CD14-positive monocyte (primary cell): ENCODE measurements around the gene NPL. TPM values are rescaled to one million over a fixed set of nuclear protein-coding genes. Genes with fewer than 3 reads are reported as not detected.

Experiments used
- DNase-seq, 3 donors: peaks; one replicate each; pipeline ENCODE4 v3.0.0-alpha.2; 2011 to 2022
- H2AFZ ChIP-seq: 2 replicates; pipeline ENCODE4 v1.6.0; 2012; ENCODE audit warnings: mild to moderate bottlenecking, low read depth, low read length, inconsistent platforms; ENCODE audit not compliant: insufficient read depth, poor library complexity, severe bottlenecking
- H3K27ac ChIP-seq, 2 donors: 1 replicate in 1 of 2; 2 replicates in 1 of 2; pipeline ENCODE4 v1.5.1; 2012 to 2013; ENCODE audit warnings: low read length in 2 of 2, control low read depth in 1 of 2, inconsistent platforms in 1 of 2, low read depth in 1 of 2, mild to moderate bottlenecking in 1 of 2
- H3K27me3 ChIP-seq, 2 donors: one replicate each; pipeline versions ENCODE4 v1.6.0 to v1.6.1; 2011 to 2013; ENCODE audit warnings: low read length in 2 of 2; ENCODE audit not compliant: control insufficient read depth in 2 of 2, insufficient read depth in 2 of 2
- H3K36me3 ChIP-seq, 2 donors: replicated peaks in 1 of 2; 1 replicate in 1 of 2; 2 replicates in 1 of 2; pipeline versions ENCODE4 v1.5.1 to v1.6.1; 2012 to 2013; ENCODE audit warnings: low read length in 2 of 2, control low read depth in 1 of 2, inconsistent platforms in 1 of 2, mild to moderate bottlenecking in 1 of 2; ENCODE audit not compliant: insufficient read depth in 2 of 2, control insufficient read depth in 1 of 2
- H3K4me1 ChIP-seq, 2 donors: 1 replicate in 1 of 2; 2 replicates in 1 of 2; pipeline versions ENCODE4 v1.5.1 to v1.6.1; 2012 to 2013; ENCODE audit warnings: low read length in 2 of 2, control low read depth in 1 of 2, inconsistent platforms in 1 of 2, mild to moderate bottlenecking in 1 of 2, moderate library complexity in 1 of 2; ENCODE audit not compliant: insufficient read depth in 2 of 2, control insufficient read depth in 1 of 2
- H3K4me2 ChIP-seq: replicated peaks from 2 replicates; pipeline ENCODE3; 2012; ENCODE audit warnings: low read length, moderate library complexity, mild to moderate bottlenecking; ENCODE audit not compliant: poor library complexity, severe bottlenecking; ENCODE audit errors: extremely low read depth
- H3K4me3 ChIP-seq, 3 experiments: fragments of 200-600 bp in 1 of 3; sonication (generic) in 1 of 3; replicated peaks in 1 of 3; 1 replicate in 2 of 3; 2 replicates in 1 of 3; pipeline ENCODE4 v1.5.1; 2011 to 2013; ENCODE audit warnings: low read length in 3 of 3, mild to moderate bottlenecking in 3 of 3, control low read depth in 2 of 3, low read depth in 2 of 3, inconsistent platforms in 1 of 3, moderate library complexity in 1 of 3
- H3K79me2 ChIP-seq: 2 replicates; pipeline ENCODE4 v1.6.0; 2012; ENCODE audit warnings: mild to moderate bottlenecking, control low read depth, inconsistent platforms, low read length, moderate library complexity; ENCODE audit not compliant: insufficient read depth
- H3K9ac ChIP-seq: 2 replicates; pipeline ENCODE4 v1.6.0; 2017; ENCODE audit warnings: low read length, mild to moderate bottlenecking; ENCODE audit not compliant: insufficient read depth, poor library complexity, severe bottlenecking
- H3K9me3 ChIP-seq, 2 donors: replicated peaks in 1 of 2; 1 replicate in 1 of 2; 2 replicates in 1 of 2; pipeline versions ENCODE4 v1.5.1 to v1.6.1; 2012 to 2013; ENCODE audit warnings: low read length in 2 of 2, control low read depth in 1 of 2; ENCODE audit not compliant: control insufficient read depth in 1 of 2, insufficient read depth in 1 of 2
- H4K20me1 ChIP-seq: 2 replicates; pipeline ENCODE4 v1.6.0; 2012; ENCODE audit warnings: mild to moderate bottlenecking, low read length, control low read depth, moderate library complexity; ENCODE audit not compliant: insufficient read depth
- H3K27ac Mint-ChIP-seq, 7 donors: one replicate each; pipeline ENCODE4 v1.8.0; 2020; ENCODE audit warnings: mild to moderate bottlenecking in 7 of 7, mixed read lengths in 7 of 7, moderate library complexity in 6 of 7, inconsistent platforms in 2 of 7
- H3K27me3 Mint-ChIP-seq, 3 donors: one replicate each; pipeline ENCODE4 v1.8.0; 2021 to 2022; ENCODE audit warnings: low read depth in 3 of 3, mild to moderate bottlenecking in 3 of 3, mixed read lengths in 3 of 3, moderate library complexity in 3 of 3, inconsistent platforms in 1 of 3
- H3K36me3 Mint-ChIP-seq, 2 donors: one replicate each; pipeline ENCODE4 v1.8.0; 2020; ENCODE audit warnings: mixed read lengths in 2 of 2, inconsistent platforms in 1 of 2, mild to moderate bottlenecking in 1 of 2
- H3K4me1 Mint-ChIP-seq: one replicate; pipeline ENCODE4 v1.8.0; 2020; ENCODE audit warnings: mild to moderate bottlenecking, mixed read lengths
- H3K4me3 Mint-ChIP-seq, 2 donors: one replicate each; pipeline ENCODE4 v1.8.0; 2020; ENCODE audit warnings: mild to moderate bottlenecking in 2 of 2, mixed read lengths in 2 of 2, moderate library complexity in 1 of 2
- H3K9me3 Mint-ChIP-seq, 7 donors: one replicate each; pipeline ENCODE4 v1.8.0; 2020 to 2022; ENCODE audit warnings: mixed read lengths in 7 of 7, mild to moderate bottlenecking in 6 of 7, moderate library complexity in 6 of 7, inconsistent platforms in 2 of 7
- CTCF ChIP-seq: fragments of 200-600 bp; IDR thresholded peaks from one replicate; pipeline ENCODE4 v1.8.0; 2022; ENCODE audit warnings: antibody characterized with exemption, mild to moderate bottlenecking
- WGBS: methylation state at CpG from one replicate; pipeline ENCODE4 v1.1.5; 2013; ENCODE audit warnings: missing lambda C conversion rate; ENCODE audit not compliant: insufficient coverage; 5-methylcytosine and 5-hydroxymethylcytosine counted together
- intact Hi-C, 2 donors: fragments of 100-400 bp; cut with micrococcal nuclease; formaldehyde crosslinking; loops; one replicate each; pipeline versions ENCODE4 v1.15.0 to v1.15.1; 2023
- polyA plus RNA-seq, 3 donors: library from polyadenylated mRNA; depleted of rRNA in 1 of 3; unstranded in 2 of 3; stranded (reverse) in 1 of 3; fragments of 300-500 nt in 2 of 3; fragments of >200 nt in 1 of 3; fragmentation: Illumina TruSeq in 2 of 3; gene quantifications; 1 replicate in 2 of 3; 2 replicates in 1 of 3; pipeline ENCODE4 v1.2.3, GENCODE V29; 2012 to 2021

Gene NPL
- polyA plus RNA-seq, 3 donors, result 56.6 to 127 (median 127) TPM

- peak; percentile 52 for TF ChIP-seq CTCF
- intact Hi-C loops, result loop anchor here (5.0 to 10.0 kb wide), 4 partner anchors 180 to 697 kb away; partner anchors contain the start of genes GLUL (in 1 of the 2) and RGS16 (in 1 of the 2)
Observed at GRCh38 chr1:182781841-182782586, 7.6 kb upstream of the NPL start.

GRCh38 chr1:182782587-182782913, 7.0 kb upstream of the NPL start:
- Histone ChIP-seq H2AFZ (no peak overlapping the region), H3K27me3 (no peaks in the 10 kb centered on the region), H3K9me3 (no peaks in the 10 kb centered on the region), H3K27ac (no peak overlapping the region), H3K4me2 (no peak overlapping the region), H3K79me2 (no peaks in the 10 kb centered on the region), H3K4me1 (no peaks in the 10 kb centered on the region), H3K36me3 (no peaks in the 10 kb centered on the region), H3K9ac (no peak overlapping the region), H3K4me3 (no peak overlapping the region), H4K20me1 (no peaks in the 10 kb centered on the region)
- peak; percentile 23 for TF ChIP-seq CTCF
- H3K27me3 Mint-ChIP-seq, result peaks cover 1 to 8% (median 2%) of the 10 kb centered on the region in 3 donors
- DNase-seq, result no peak
- peaks cover 17% of the 10 kb centered on the region for H3K4me1 Mint-ChIP-seq
- H3K27ac Mint-ChIP-seq, result peak overlapping the region in 1 of 7 donors; percentile 28
- intact Hi-C loops, result loop anchor here (5.0 to 10.0 kb wide), 4 partner anchors 180 to 698 kb away; partner anchors contain the start of genes GLUL (in 1 of the 2) and RGS16 (in 1 of the 2)
- H3K4me3 Mint-ChIP-seq, result no peak overlapping the region
- H3K36me3 Mint-ChIP-seq, result no peaks in the 10 kb centered on the region
- no peaks in the 10 kb centered on the region for H3K9me3 Mint-ChIP-seq

More at GRCh38 chr1:182781841-182782586, 7.6 kb upstream of the NPL start:
- no peaks in the 10 kb centered on the region for H4K20me1 ChIP-seq
- no peak overlapping the region for H2AFZ ChIP-seq
- no peak overlapping the region for H3K9ac ChIP-seq
- no peaks in the 10 kb centered on the region for H3K9me3 ChIP-seq
- H3K4me1 ChIP-seq, result no peaks in the 10 kb centered on the region
- H3K4me3 Mint-ChIP-seq, result no peak overlapping the region
- H3K27me3 Mint-ChIP-seq, result peaks cover 1 to 8% (median 2%) of the 10 kb centered on the region in 3 donors
- peak overlapping the region in 1 of 7 donors; percentile 19 for H3K27ac Mint-ChIP-seq
- H3K4me3 ChIP-seq, result no peak overlapping the region
- H3K27ac ChIP-seq, result no peak overlapping the region
- DNase-seq, result peak; percentile 44 to 63 (median 54)
- peaks cover 17% of the 10 kb centered on the region for H3K4me1 Mint-ChIP-seq
- H3K9me3 Mint-ChIP-seq, result no peaks in the 10 kb centered on the region
- no peaks in the 10 kb centered on the region for H3K36me3 ChIP-seq
- no peaks in the 10 kb centered on the region for H3K79me2 ChIP-seq
- no peaks in the 10 kb centered on the region for H3K36me3 Mint-ChIP-seq
- H3K27me3 ChIP-seq, result no peaks in the 10 kb centered on the region
- WGBS, result 53% methylated on average over 4 of the region's 6 CpGs
- no peak overlapping the region for H3K4me2 ChIP-seq
